Adrenal gland (tissue), 5 donors: ENCODE data around the gene CCNDBP1.

Source experiments
- CTCF ChIP-seq, 6 experiments: fragments of 450-650 bp in 4 of 6; fragments of 200-600 bp in 2 of 6; sonication (generic) in 1 of 6; IDR thresholded peaks; 1 replicate in 5 of 6; 2 replicates in 1 of 6; pipeline versions ENCODE4 v1.5.1 to v1.8.0; 2016 to 2021; ENCODE audit warnings: antibody characterized with exemption in 6 of 6, mild to moderate bottlenecking in 2 of 6, moderate library complexity in 1 of 6
- POLR2A ChIP-seq, 2 donors: fragments of 450-650 bp; IDR thresholded peaks; one replicate each; pipeline ENCODE4 v1.6.1; 2017; ENCODE audit warnings: antibody characterized with exemption in 2 of 2, mild to moderate bottlenecking in 2 of 2, moderate library complexity in 1 of 2
- donor health status: DM: no; HTN: no; CAD: no.

GRCh38 chr15:43221422-43221821 is 36.2 kb downstream of the CCNDBP1 start:
- TF ChIP-seq CTCF (IDR thresholded peaks at IDR 0.05) (no peak), POLR2A (IDR thresholded peaks at IDR 0.05) (no peak)
